LNCAP (cell line): ENCODE results near the gene YTHDF1.

ENCODE experiments used
- TF ChIP-seq, protein P1 (sequence below): fragments of 450-650 bp; IDR thresholded peaks from 2 replicates; pipeline ENCODE4 v1.5.1; 2017; ENCODE audit warnings: mild to moderate bottlenecking

Gene YTHDF1

DNA sequence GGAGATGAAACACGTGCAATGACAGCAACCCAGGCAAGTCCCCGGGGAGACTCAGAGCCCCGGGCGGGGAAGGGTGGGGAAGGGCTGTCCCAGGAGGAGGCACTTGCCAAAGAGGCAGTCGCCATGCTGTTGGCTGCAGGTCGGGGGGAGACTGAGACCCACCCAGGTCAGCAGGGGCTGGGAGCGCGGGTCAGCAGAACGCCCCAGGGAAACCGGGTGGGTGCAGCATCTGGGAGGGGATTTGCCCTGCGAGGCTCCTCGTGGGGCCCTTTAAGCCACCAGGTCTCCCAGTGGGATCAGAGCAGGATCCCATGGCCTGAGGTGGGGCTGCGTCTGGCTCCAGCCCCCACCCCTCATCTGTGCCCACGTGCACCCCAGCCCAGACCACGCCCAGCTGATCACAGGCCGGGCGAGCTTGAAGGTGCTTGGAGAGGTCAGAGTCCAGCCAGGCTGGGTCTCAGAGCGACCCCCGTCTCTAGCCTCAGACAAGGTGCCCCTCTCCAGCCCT is 65.5 kb downstream of the YTHDF1 start:
- TF ChIP-seq, protein P1, sequence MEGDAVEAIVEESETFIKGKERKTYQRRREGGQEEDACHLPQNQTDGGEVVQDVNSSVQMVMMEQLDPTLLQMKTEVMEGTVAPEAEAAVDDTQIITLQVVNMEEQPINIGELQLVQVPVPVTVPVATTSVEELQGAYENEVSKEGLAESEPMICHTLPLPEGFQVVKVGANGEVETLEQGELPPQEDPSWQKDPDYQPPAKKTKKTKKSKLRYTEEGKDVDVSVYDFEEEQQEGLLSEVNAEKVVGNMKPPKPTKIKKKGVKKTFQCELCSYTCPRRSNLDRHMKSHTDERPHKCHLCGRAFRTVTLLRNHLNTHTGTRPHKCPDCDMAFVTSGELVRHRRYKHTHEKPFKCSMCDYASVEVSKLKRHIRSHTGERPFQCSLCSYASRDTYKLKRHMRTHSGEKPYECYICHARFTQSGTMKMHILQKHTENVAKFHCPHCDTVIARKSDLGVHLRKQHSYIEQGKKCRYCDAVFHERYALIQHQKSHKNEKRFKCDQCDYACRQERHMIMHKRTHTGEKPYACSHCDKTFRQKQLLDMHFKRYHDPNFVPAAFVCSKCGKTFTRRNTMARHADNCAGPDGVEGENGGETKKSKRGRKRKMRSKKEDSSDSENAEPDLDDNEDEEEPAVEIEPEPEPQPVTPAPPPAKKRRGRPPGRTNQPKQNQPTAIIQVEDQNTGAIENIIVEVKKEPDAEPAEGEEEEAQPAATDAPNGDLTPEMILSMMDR, result no peak

DNA sequence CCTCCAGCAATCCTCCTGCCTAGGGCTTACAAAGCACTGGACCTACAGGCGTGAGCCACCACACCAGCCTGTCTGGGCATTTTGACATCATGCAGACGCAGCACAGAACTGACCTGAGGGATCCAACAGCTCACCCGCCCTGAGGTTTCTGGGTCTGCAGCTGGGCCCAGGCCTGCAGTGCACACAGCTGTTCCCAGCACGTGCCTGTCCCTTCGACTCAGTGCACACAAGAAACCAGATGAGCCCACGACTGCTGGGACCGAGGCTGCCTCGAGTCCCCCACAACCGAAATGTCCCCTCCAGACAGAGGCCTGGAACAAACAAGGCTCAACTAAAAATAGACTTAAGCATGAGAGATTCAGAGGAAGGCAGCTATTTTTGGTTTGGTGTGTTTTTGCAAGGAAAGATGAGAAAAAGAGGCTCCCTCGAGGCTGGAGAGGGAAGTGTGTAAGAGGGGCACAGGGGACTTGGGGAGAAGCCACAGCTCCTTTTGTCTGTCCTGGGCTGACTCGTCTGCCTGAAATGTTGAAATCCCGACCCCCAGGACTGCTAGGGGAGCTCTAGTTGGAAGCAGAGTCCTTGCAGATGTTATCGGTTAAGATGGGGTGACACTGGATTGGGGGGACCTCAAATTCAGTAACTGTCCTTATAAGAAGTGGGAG is 66.3 kb downstream of the YTHDF1 start:
- TF ChIP-seq, protein P1, result no peak

DNA sequence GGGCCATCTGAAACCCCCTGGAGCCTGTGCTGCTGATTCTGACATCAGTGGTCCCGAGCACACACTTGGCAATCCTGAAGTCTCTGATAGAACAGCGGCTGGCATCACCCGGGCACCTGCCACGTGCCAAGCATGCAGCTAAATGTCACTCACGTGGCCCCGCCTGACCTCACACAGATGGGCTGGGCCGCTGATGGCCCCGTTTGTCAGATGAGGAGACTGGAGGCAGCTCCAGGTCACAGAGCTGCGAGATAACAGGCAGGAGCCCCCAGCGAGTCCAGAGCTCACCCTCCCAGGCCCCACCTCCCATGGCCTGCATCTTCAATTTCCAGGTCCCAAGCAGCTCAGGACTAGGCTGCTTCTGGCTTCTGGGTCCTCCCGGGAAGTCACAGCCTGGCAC is 67.2 kb downstream of the YTHDF1 start:
- TF ChIP-seq, protein P1, result no peak

DNA sequence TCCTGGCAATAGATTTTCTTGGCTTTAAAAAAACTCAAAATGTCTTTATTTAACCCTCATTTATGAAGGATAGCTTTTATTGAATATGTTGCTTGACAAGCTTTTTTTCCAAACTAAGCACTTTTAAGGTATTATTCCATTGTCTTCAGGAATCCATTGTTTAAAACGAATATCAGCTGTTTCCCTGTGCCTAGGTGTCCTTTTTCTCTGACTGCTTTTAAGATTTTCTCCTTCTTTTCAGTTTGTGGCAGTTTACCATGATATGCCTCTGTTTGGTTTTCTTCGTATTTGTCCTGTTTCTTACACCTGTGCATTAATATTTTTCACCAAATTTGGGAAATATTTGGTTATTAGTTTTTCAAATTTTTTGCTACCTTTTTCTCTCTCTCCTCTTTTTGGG is 68.4 kb downstream of the YTHDF1 start:
- TF ChIP-seq, protein P1, result no peak
